Fibroblast of skin of right biceps (primary cell): ENCODE measurements around the gene KIAA1755.

ENCODE experiments used
- DNase-seq: peaks from one replicate; pipeline ENCODE4 v3.0.0-alpha.2; 2013

KIAA1755 gene

GRCh38 chr20:38260378-38261053, at the start of gene KIAA1755:
KIAA1755 (minus strand) TSS chr20:38260735; CDS start chr20:38260500, 235 bp downstream.
- DNase-seq, result no peak

GRCh38 chr20:38308447-38308846, 47.9 kb upstream of the KIAA1755 start:
- DNase-seq, result no peak

GRCh38 chr20:38308047-38308438, 47.5 kb upstream of the KIAA1755 start:
- DNase-seq, result no peak

- DNase-seq, result peak; percentile 71
Observed at GRCh38 chr20:38307371-38308046, 47.0 kb upstream of the KIAA1755 start.

GRCh38 chr20:38306379-38306778, 45.8 kb upstream of the KIAA1755 start:
- no peak for DNase-seq

- DNase-seq, result no peak
Observed at GRCh38 chr20:38305541-38305940, 45.0 kb upstream of the KIAA1755 start.

- no peak for DNase-seq
Observed at GRCh38 chr20:38304845-38305447, 44.4 kb upstream of the KIAA1755 start.

- DNase-seq, result peak; percentile 54
Observed at GRCh38 chr20:38303908-38304379, 43.4 kb upstream of the KIAA1755 start, which contains the start of gene BPI. BPI (plus strand) TSS chr20:38304156; CDS start chr20:38304224, 68 bp downstream.

- DNase-seq, result no peak
Observed at GRCh38 chr20:38302786-38303185, 42.3 kb upstream of the KIAA1755 start.

- no peak for DNase-seq
Observed at GRCh38 chr20:38301309-38301708, 40.8 kb upstream of the KIAA1755 start.

- DNase-seq, result no peak
Observed at GRCh38 chr20:38300438-38300837, 39.9 kb upstream of the KIAA1755 start.

GRCh38 chr20:38299963-38300362, 39.4 kb upstream of the KIAA1755 start:
- DNase-seq, result no peak

GRCh38 chr20:38298768-38299288, 38.3 kb upstream of the KIAA1755 start:
- no peak for DNase-seq

GRCh38 chr20:38297916-38298674, 37.6 kb upstream of the KIAA1755 start:
- DNase-seq, result no peak

- no peak for DNase-seq
Observed at GRCh38 chr20:38296433-38296832, 35.9 kb upstream of the KIAA1755 start.

GRCh38 chr20:38295811-38296210, 35.3 kb upstream of the KIAA1755 start:
- DNase-seq, result no peak

- no peak for DNase-seq
Observed at GRCh38 chr20:38294076-38294591, 33.6 kb upstream of the KIAA1755 start.

- peak; percentile 42 for DNase-seq
Observed at GRCh38 chr20:38293491-38294065, 33.0 kb upstream of the KIAA1755 start.

GRCh38 chr20:38291966-38292365, 31.4 kb upstream of the KIAA1755 start:
- no peak for DNase-seq

GRCh38 chr20:38290829-38291814, 30.6 kb upstream of the KIAA1755 start:
- peak; percentile 78 for DNase-seq
